GM12873 (cell line): ENCODE data around the gene DAAM1.

ENCODE experiments used
- CTCF ChIP-seq: IDR thresholded peaks from 2 replicates; pipeline ENCODE4 v1.5.1; 2012; ENCODE audit warnings: low read depth, mild to moderate bottlenecking, moderate library complexity, low read length, control low read depth; ENCODE audit not compliant: insufficient read depth; ENCODE audit errors: missing control alignments

Gene DAAM1

GRCh38 chr14:59188461-59189090 is at the start of gene DAAM1:
TSS of gene DAAM1 (plus strand) at chr14:59188667. CDS start at chr14:59263478, 74,811 bp downstream.
- TF ChIP-seq CTCF = no peak

DNA sequence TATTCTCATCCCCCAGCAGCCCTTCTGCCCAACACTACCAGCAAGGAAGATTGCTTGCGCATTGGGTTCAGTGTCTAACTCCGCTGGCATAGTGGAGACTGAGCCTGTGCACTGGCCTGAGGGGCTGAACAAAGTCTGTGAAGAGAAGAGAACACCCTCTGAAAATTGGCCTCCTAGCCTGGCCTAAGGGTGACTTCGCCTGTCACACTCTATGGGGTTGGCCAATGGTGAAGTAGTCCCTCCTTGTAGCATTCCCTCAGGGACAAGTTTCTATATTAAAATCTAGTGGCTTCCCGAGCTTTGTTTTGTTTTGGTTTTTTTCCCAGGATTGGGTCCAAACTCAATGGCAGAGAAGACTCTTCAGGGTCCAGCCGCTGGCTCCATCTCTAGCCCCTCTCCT is 49.1 kb upstream of the DAAM1 start:
- no peak for TF ChIP-seq CTCF

GRCh38 chr14:59140106-59140843 is 48.2 kb upstream of the DAAM1 start:
- TF ChIP-seq CTCF = no peak

- TF ChIP-seq CTCF = no peak
Observed at GRCh38 chr14:59146484-59146883, 42.0 kb upstream of the DAAM1 start.

DNA sequence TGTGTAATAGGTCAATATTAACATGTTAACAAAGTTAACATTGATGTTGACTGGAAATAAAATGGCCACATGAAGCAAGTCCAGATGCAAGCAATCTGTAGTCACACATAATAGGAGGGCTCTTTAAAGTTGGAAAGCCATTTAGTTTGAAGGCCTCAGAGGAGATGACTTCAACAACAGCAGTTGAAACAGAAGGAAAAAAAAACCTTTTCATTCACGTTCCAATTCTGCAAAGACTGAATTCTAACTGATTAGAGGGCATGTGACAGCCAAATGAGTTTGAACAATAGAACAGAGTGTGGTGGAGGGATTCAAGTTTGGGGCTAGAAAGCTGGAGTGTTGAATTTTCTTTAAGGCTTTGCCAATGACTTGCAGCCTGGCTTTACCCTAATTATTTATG is 41.5 kb upstream of the DAAM1 start:
- TF ChIP-seq CTCF = no peak

GRCh38 chr14:59148334-59148900 is 40.0 kb upstream of the DAAM1 start:
- no peak for TF ChIP-seq CTCF

- no peak for TF ChIP-seq CTCF
Observed at GRCh38 chr14:59150990-59151389, 37.5 kb upstream of the DAAM1 start.
